Neural progenitor cell (in vitro differentiated cells): Measurements from ENCODE around the gene UBN2. TPM values are rescaled to one million over a fixed set of nuclear protein-coding genes. Genes with fewer than 3 reads are reported as not detected.

ENCODE experiments used
- DNase-seq: peaks from one replicate; pipeline ENCODE4 v3.0.0-alpha.2; 2016; ENCODE audit warnings: low spot score
- H2AFZ ChIP-seq: fragments of 200-600 bp; sonication (generic); replicated peaks from 2 replicates; pipeline ENCODE4 v1.6.1; 2016; ENCODE audit warnings: antibody characterized with exemption
- H3F3A ChIP-seq: fragments of 200-600 bp; sonication (generic); 2 replicates; pipeline ENCODE4 v1.6.1; 2016; ENCODE audit warnings: antibody characterized with exemption, low read depth
- H3K27ac ChIP-seq: fragments of 200-600 bp; sonication (generic); 2 replicates; pipeline ENCODE4 v1.5.1; 2016; ENCODE audit warnings: mild to moderate bottlenecking
- H3K27me3 ChIP-seq: fragments of 200-600 bp; sonication (generic); 2 replicates; pipeline ENCODE4 v1.6.1; 2016; ENCODE audit warnings: mild to moderate bottlenecking, moderate library complexity
- H3K36me3 ChIP-seq: fragments of 200-600 bp; sonication (generic); 2 replicates; pipeline ENCODE4 v1.5.1; 2016
- H3K4me1 ChIP-seq: fragments of 200-600 bp; sonication (generic); 2 replicates; pipeline ENCODE4 v1.6.1; 2016; ENCODE audit warnings: mixed run types
- H3K4me2 ChIP-seq: fragments of 200-600 bp; sonication (generic); 2 replicates; pipeline ENCODE4 v1.6.1; 2016
- H3K4me3 ChIP-seq: fragments of 200-600 bp; sonication (generic); 2 replicates; pipeline ENCODE4 v1.5.1; 2016
- H3K79me2 ChIP-seq: fragments of 200-600 bp; sonication (generic); 2 replicates; pipeline ENCODE4 v1.6.1; 2016; ENCODE audit warnings: low read depth
- H3K9ac ChIP-seq: fragments of 200-600 bp; sonication (generic); 2 replicates; pipeline ENCODE4 v1.6.1; 2016
- H3K9me3 ChIP-seq: fragments of 200-600 bp; sonication (generic); 2 replicates; pipeline ENCODE4 v1.5.1; 2016; ENCODE audit warnings: low read depth
- H4K20me1 ChIP-seq: fragments of 200-600 bp; sonication (generic); 2 replicates; pipeline ENCODE4 v1.6.1; 2016; ENCODE audit warnings: low read depth
- H3K27ac Mint-ChIP-seq: 3 replicates; pipeline ENCODE4 v1.8.0; 2021; ENCODE audit warnings: mixed read lengths
- H3K27me3 Mint-ChIP-seq: 2 replicates; pipeline ENCODE4 v1.8.0; 2022; ENCODE audit warnings: low read depth, mild to moderate bottlenecking, inconsistent platforms, moderate library complexity, mixed read lengths; ENCODE audit not compliant: insufficient read depth
- H3K36me3 Mint-ChIP-seq: 3 replicates; pipeline ENCODE4 v1.8.0; 2021; ENCODE audit warnings: mixed read lengths
- H3K4me1 Mint-ChIP-seq: 3 replicates; pipeline ENCODE4 v1.8.0; 2021; ENCODE audit warnings: mixed read lengths
- H3K4me3 Mint-ChIP-seq: 3 replicates; pipeline ENCODE4 v1.8.0; 2021; ENCODE audit warnings: mild to moderate bottlenecking, moderate library complexity, mixed read lengths
- H3K9me3 Mint-ChIP-seq: 3 replicates; pipeline ENCODE4 v1.8.0; 2020; ENCODE audit warnings: mixed read lengths
- EZH2 ChIP-seq: fragments of 200-600 bp; sonication (generic); IDR thresholded peaks from 2 replicates; pipeline ENCODE4 v1.6.1; 2017; ENCODE audit warnings: antibody characterized with exemption, mild to moderate bottlenecking, moderate library complexity
- EZH2phosphoT487 ChIP-seq: fragments of 200-600 bp; sonication (generic); IDR thresholded peaks from 2 replicates; pipeline ENCODE4 v1.6.1; 2017; ENCODE audit warnings: antibody characterized with exemption
- total RNA-seq: library from RNA; depleted of rRNA; stranded (reverse); fragments of >200 nt; gene quantifications from 2 replicates; pipeline ENCODE4 v1.2.3, GENCODE V29; 2015; ENCODE audit warnings: low replicate concordance
- TF ChIP-seq, protein P1 (sequence below): fragments of 200-600 bp; sonication (generic); IDR thresholded peaks from 2 replicates; pipeline ENCODE4 v1.5.1; 2017; ENCODE audit warnings: antibody characterized with exemption, mild to moderate bottlenecking

Gene UBN2
- total RNA-seq, 1 donor from 2014 or later: 19.5 TPM

DNA sequence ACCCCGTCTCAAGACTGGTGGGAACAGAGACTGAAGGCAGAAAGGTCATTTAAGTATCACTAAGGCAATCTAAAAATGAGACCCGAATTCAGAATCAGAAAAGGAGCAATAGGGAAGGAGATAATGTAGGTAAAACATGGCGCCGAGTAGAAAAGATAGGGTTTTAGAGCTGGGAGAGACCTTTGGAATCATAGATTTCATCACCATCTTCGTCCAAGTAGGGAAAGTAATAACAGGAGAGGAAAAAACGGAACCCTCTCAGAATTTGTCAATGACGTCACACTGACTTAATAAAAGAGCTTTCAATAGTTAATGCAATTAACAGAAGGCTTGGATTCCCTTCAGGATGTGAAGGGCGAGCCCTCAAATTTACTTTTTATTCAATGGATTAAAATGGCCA lies 1.0 kb upstream of the UBN2 start:
- H4K20me1 ChIP-seq: peaks cover 24% of the 10 kb centered on the region
- Mint-ChIP-seq H3K9me3 (no peaks in the 10 kb centered on the region), H3K4me3 (peak overlapping the region; percentile 100), H3K27ac (no peak overlapping the region), H3K4me1 (peaks cover 14% of the 10 kb centered on the region), H3K27me3 (peaks cover 7% of the 10 kb centered on the region), H3K36me3 (no peaks in the 10 kb centered on the region)
- peak overlapping the region; percentile 93 for H3K4me2 ChIP-seq
- peak overlapping the region; percentile 97 for H3K4me3 ChIP-seq
- H3K9me3 ChIP-seq: no peaks in the 10 kb centered on the region
- no peak overlapping the region for H3K9ac ChIP-seq
- H3K4me1 ChIP-seq: peaks cover 6% of the 10 kb centered on the region
- DNase-seq: no peak
- H3K27me3 ChIP-seq: no peaks in the 10 kb centered on the region
- H3K27ac ChIP-seq: no peak overlapping the region
- peaks cover 13% of the 10 kb centered on the region for H3F3A ChIP-seq
- TF ChIP-seq, protein P1, sequence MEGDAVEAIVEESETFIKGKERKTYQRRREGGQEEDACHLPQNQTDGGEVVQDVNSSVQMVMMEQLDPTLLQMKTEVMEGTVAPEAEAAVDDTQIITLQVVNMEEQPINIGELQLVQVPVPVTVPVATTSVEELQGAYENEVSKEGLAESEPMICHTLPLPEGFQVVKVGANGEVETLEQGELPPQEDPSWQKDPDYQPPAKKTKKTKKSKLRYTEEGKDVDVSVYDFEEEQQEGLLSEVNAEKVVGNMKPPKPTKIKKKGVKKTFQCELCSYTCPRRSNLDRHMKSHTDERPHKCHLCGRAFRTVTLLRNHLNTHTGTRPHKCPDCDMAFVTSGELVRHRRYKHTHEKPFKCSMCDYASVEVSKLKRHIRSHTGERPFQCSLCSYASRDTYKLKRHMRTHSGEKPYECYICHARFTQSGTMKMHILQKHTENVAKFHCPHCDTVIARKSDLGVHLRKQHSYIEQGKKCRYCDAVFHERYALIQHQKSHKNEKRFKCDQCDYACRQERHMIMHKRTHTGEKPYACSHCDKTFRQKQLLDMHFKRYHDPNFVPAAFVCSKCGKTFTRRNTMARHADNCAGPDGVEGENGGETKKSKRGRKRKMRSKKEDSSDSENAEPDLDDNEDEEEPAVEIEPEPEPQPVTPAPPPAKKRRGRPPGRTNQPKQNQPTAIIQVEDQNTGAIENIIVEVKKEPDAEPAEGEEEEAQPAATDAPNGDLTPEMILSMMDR: no peak
- TF ChIP-seq EZH2phosphoT487 (no peak), EZH2 (no peak)
- H3K36me3 ChIP-seq: no peaks in the 10 kb centered on the region
- peaks cover 34% of the 10 kb centered on the region for H3K79me2 ChIP-seq
- H2AFZ ChIP-seq: peak overlapping the region; percentile 100

DNA sequence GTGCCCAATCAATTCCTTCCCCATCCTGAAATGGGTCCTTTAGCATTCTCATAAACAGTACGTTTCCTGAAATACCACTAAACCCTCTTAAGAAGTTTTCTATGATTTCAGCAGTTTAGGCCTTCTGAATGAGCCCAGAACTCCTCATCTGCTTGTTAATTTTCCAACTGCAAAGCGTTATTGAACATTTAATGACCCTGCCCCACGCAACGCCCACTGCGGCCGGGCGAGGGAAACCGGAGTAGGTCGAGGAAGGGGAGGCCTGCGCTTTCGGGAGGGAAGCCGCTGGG lies 608 bp upstream of the UBN2 start:
- Histone ChIP-seq H3K9me3 (no peaks in the 10 kb centered on the region), H3K4me3 (peak overlapping the region; percentile 97), H3K9ac (no peak overlapping the region), H3K27ac (no peak overlapping the region), H3K4me2 (peak overlapping the region; percentile 93), H3K4me1 (peaks cover 6% of the 10 kb centered on the region), H3K79me2 (peaks cover 39% of the 10 kb centered on the region), H4K20me1 (peaks cover 24% of the 10 kb centered on the region), H3F3A (peaks cover 13% of the 10 kb centered on the region), H2AFZ (peak overlapping the region; percentile 100), H3K36me3 (no peaks in the 10 kb centered on the region), H3K27me3 (no peaks in the 10 kb centered on the region)
- H3K36me3 Mint-ChIP-seq: no peaks in the 10 kb centered on the region
- H3K4me3 Mint-ChIP-seq: peak overlapping the region; percentile 100
- peaks cover 7% of the 10 kb centered on the region for H3K27me3 Mint-ChIP-seq
- H3K4me1 Mint-ChIP-seq: peaks cover 14% of the 10 kb centered on the region
- H3K9me3 Mint-ChIP-seq: no peaks in the 10 kb centered on the region
- no peak for TF ChIP-seq EZH2
- TF ChIP-seq, protein P1: no peak
- TF ChIP-seq EZH2phosphoT487: no peak
- no peak for DNase-seq
- no peak overlapping the region for H3K27ac Mint-ChIP-seq

DNA sequence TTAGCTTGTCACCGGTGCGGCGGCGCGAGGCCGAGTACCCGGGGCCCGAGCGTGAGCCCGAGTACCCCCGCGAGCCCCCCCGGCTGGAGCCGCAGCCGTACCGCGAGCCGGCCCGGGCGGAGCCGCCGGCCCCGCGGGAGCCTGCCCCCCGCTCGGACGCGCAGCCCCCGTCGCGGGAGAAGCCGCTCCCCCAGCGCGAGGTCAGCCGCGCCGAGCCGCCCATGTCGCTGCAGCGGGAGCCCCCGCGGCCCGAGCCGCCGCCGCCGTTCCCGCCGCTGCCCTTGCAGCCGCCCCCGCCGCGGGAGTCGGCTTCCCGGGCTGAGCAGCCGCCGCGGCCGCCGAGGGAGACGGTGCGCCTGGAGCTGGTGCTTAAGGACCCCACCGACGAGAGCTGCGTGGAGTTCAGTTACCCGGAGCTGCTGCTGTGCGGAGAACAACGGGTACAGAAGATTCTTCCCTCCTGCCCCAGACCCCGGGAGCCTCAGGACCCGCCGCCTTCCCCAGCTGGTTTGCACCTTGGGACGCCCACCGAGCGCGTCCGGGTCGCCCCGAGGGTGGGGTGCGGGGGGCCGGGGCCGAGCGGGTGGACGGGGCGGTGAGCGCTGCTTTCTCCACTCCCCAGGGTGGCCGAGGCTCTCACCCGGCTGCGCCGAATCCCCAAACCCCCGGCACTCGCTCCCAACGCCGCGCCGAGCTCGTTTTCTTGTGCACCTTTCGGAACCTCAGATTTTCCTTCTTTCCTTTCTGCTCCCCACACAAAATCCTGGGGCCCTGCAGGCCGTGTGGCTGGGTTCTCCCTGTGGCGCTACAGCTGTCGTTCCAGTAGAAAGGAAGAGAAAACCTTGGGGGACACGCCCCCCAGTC lies 708 bp downstream of the UBN2 start:
- H3K4me1 Mint-ChIP-seq: peaks cover 14% of the 10 kb centered on the region
- DNase-seq: peak; percentile 57
- peaks cover 6% of the 10 kb centered on the region for H3K4me1 ChIP-seq
- peaks cover 50% of the 10 kb centered on the region for H3K79me2 ChIP-seq
- peaks cover 13% of the 10 kb centered on the region for H3F3A ChIP-seq
- H3K9me3 Mint-ChIP-seq: no peaks in the 10 kb centered on the region
- peak overlapping the region; percentile 100 for H2AFZ ChIP-seq
- no peaks in the 10 kb centered on the region for H3K9me3 ChIP-seq
- no peak for TF ChIP-seq EZH2
- TF ChIP-seq, protein P1: no peak
- TF ChIP-seq EZH2phosphoT487: no peak
- no peaks in the 10 kb centered on the region for H3K36me3 Mint-ChIP-seq
- H3K27me3 Mint-ChIP-seq: peaks cover 7% of the 10 kb centered on the region
- peak overlapping the region; percentile 71 for H3K9ac ChIP-seq
- H4K20me1 ChIP-seq: peaks cover 28% of the 10 kb centered on the region
- H3K36me3 ChIP-seq: no peaks in the 10 kb centered on the region
- peak overlapping the region; percentile 97 for H3K4me3 ChIP-seq
- peak overlapping the region; percentile 93 for H3K4me2 ChIP-seq
- H3K27ac ChIP-seq: peak overlapping the region; percentile 70
- H3K27ac Mint-ChIP-seq: peak overlapping the region; percentile 76
- H3K27me3 ChIP-seq: no peaks in the 10 kb centered on the region
- peak overlapping the region; percentile 100 for H3K4me3 Mint-ChIP-seq
